Measurements from ENCODE around the gene FEV.

Gene FEV

GRCh38 chr2:218992196-218992595 is 7.2 kb upstream of the FEV start:
- no peak for DNase-seq

- DNase-seq, result no peak
These were observed 6.7 kb upstream of the FEV start for GRCh38 chr2:218991674-218992168.

GRCh38 chr2:218990612-218991011 is 5.6 kb upstream of the FEV start:
- DNase-seq, result no peak

GRCh38 chr2:218990052-218990451 is 5.1 kb upstream of the FEV start:
- DNase-seq, result no peak

GRCh38 chr2:218988650-218989049 is 3.7 kb upstream of the FEV start:
- no peak for DNase-seq

GRCh38 chr2:218988164-218988563 is 3.2 kb upstream of the FEV start:
- no peak for DNase-seq

- no peak for DNase-seq
These were observed 1.3 kb upstream of the FEV start for GRCh38 chr2:218986148-218986761.

- DNase-seq, result no peak
These were observed 524 bp upstream of the FEV start for GRCh38 chr2:218985325-218986091.

GRCh38 chr2:218984239-218985020 is 554 bp downstream of the FEV start:
- no peak for DNase-seq

GRCh38 chr2:218983934-218984238 is 1.1 kb downstream of the FEV start:
- no peak for DNase-seq

GRCh38 chr2:218983263-218983933 is 1.6 kb downstream of the FEV start:
- DNase-seq, result no peak

- DNase-seq, result no peak
These were observed 2.3 kb downstream of the FEV start for GRCh38 chr2:218982586-218983262.

- no peak for DNase-seq
These were observed 3.0 kb downstream of the FEV start for GRCh38 chr2:218981881-218982585.

- DNase-seq, result no peak
These were observed 3.5 kb downstream of the FEV start for GRCh38 chr2:218981390-218981880.

GRCh38 chr2:218980735-218981389 is 4.1 kb downstream of the FEV start:
- no peak for DNase-seq

GRCh38 chr2:218979846-218980734 is 4.9 kb downstream of the FEV start:
- DNase-seq, result peak; percentile 65

GRCh38 chr2:218975060-218975777 is 9.8 kb downstream of the FEV start:
- no peak for DNase-seq

- DNase-seq, result no peak
These were observed 14.1 kb downstream of the FEV start for GRCh38 chr2:218970894-218971293.

- peak; percentile 51 for DNase-seq
These were observed 20.8 kb downstream of the FEV start for GRCh38 chr2:218964041-218964771.
